ENCODE data around the gene GPC1.

The GPC1 gene

GRCh38 chr2:240395896-240396622 lies 39.4 kb upstream of the GPC1 start:
- TF ChIP-seq POLR2AphosphoS5 (IDR thresholded peaks at IDR 0.05; ENCODE audit: low read depth, low read length), result no peak

GRCh38 chr2:240396623-240397541 lies 38.6 kb upstream of the GPC1 start:
- TF ChIP-seq TAF1 (IDR thresholded peaks at IDR 0.05; ENCODE audit: borderline replicate concordance, insufficient read depth, low read length) (no peak), POLR2AphosphoS5 (IDR thresholded peaks at IDR 0.05; ENCODE audit: low read depth, low read length) (no peak), SIN3A (IDR thresholded peaks at IDR 0.05; ENCODE audit: borderline replicate concordance, insufficient read depth, low read length) (no peak), FOXP2 (optimal IDR thresholded peaks at IDR 0.05; ENCODE audit: borderline replicate concordance, extremely low read depth, extremely low read length, insufficient read depth) (no peak), REST (IDR thresholded peaks at IDR 0.05; ENCODE audit: insufficient read depth in 1 of 2, low read depth in 2 of 2, low read length in 2 of 2) (no peak)

- TF ChIP-seq FOXP2 (optimal IDR thresholded peaks at IDR 0.05; ENCODE audit: borderline replicate concordance, extremely low read depth, extremely low read length, insufficient read depth) (no peak), SIN3A (IDR thresholded peaks at IDR 0.05; ENCODE audit: borderline replicate concordance, insufficient read depth, low read length) (no peak), POLR2AphosphoS5 (IDR thresholded peaks at IDR 0.05; ENCODE audit: low read depth, low read length) (no peak)
Observed at GRCh38 chr2:240397542-240397916, 37.9 kb upstream of the GPC1 start.

GRCh38 chr2:240397924-240398645 lies 37.4 kb upstream of the GPC1 start:
- no peak for TF ChIP-seq TAF1 (IDR thresholded peaks at IDR 0.05; ENCODE audit: borderline replicate concordance, insufficient read depth, low read length)
- no peak for TF ChIP-seq FOXP2 (optimal IDR thresholded peaks at IDR 0.05; ENCODE audit: borderline replicate concordance, extremely low read depth, extremely low read length, insufficient read depth)
- no peak for TF ChIP-seq REST (IDR thresholded peaks at IDR 0.05; ENCODE audit: insufficient read depth in 1 of 2, low read depth in 2 of 2, low read length in 2 of 2)
- TF ChIP-seq POLR2AphosphoS5 (IDR thresholded peaks at IDR 0.05; ENCODE audit: low read depth, low read length), result no peak
- TF ChIP-seq SIN3A (IDR thresholded peaks at IDR 0.05; ENCODE audit: borderline replicate concordance, insufficient read depth, low read length), result no peak

- TF ChIP-seq SIN3A (IDR thresholded peaks at IDR 0.05; ENCODE audit: borderline replicate concordance, insufficient read depth, low read length), result no peak
- TF ChIP-seq POLR2AphosphoS5 (IDR thresholded peaks at IDR 0.05; ENCODE audit: low read depth, low read length), result no peak
- no peak for TF ChIP-seq REST (IDR thresholded peaks at IDR 0.05; ENCODE audit: insufficient read depth in 1 of 2, low read depth in 2 of 2, low read length in 2 of 2)
- no peak for TF ChIP-seq TAF1 (IDR thresholded peaks at IDR 0.05; ENCODE audit: borderline replicate concordance, insufficient read depth, low read length)
- no peak for TF ChIP-seq FOXP2 (optimal IDR thresholded peaks at IDR 0.05; ENCODE audit: borderline replicate concordance, extremely low read depth, extremely low read length, insufficient read depth)
Observed at GRCh38 chr2:240398661-240399267, 36.7 kb upstream of the GPC1 start.

Data from PFSK-1 (cell line).